ENCODE results near the gene PSKH1. TPM values are rescaled to one million over a fixed set of nuclear protein-coding genes. Genes with fewer than 3 reads are reported as not detected.

Gene PSKH1
- total and polyA plus RNA-seq, 9 of the 15 experiments (the other 6 are each of a cell fraction or from before 2014, with no cell fraction given): 0.96 to 20.9 (median 9.4) TPM

GRCh38 chr16:67936124-67936879 lies 43.2 kb downstream of the PSKH1 start, which contains the start of gene PSMB10 (continued):
- TF ChIP-seq HMGXB4 (CRISPR knock-in tag; IDR thresholded peaks at IDR 0.05) (peak; percentile 37; the same call in 1 of the 2 replicates), ZNF644 (tag; IDR thresholded peaks at IDR 0.05; ENCODE audit: low read depth) (0 out of 2 replicates have a peak, but pooled peaks have one; percentile 32)

GRCh38 chr16:67936880-67937605 lies 44.0 kb downstream of the PSKH1 start:
- peak overlapping the region; percentile 95 for H2AFZ ChIP-seq (ENCODE audit: low read depth, low read length)
- no peaks in the 10 kb centered on the region for H3K9me1 ChIP-seq (ENCODE audit: control insufficient read depth, insufficient read depth, low read length)
- H3K27me3 ChIP-seq (ENCODE audit: control insufficient read depth in 2 of 2, insufficient read depth in 2 of 2, low read length in 2 of 2): no peaks in the 10 kb centered on the region
- 0 out of 2 replicates have a peak, but pooled peaks cover 4% of the 10 kb centered on the region for H4K20me1 ChIP-seq (replicated peaks; ENCODE audit: control insufficient read depth, insufficient read depth, low read length)
- H3K79me2 ChIP-seq (ENCODE audit: control insufficient read depth, insufficient read depth, low read length): peaks cover 42% of the 10 kb centered on the region
- peak overlapping the region; percentile 90 to 98 for H3K9ac ChIP-seq (ENCODE audit: insufficient read depth in 1 of 2, low read depth in 2 of 2, low read length in 2 of 2)
- FAIRE-seq (peak; percentile 74), DNase-seq (ENCODE audit: extremely low read depth in 1 of 4, low spot score in 3 of 4) (peak in 1 of 4 experiments; percentile 65), ATAC-seq (peak; percentile 0; the same call in 2 of the 3 replicates)
- H3K27ac ChIP-seq (ENCODE audit: extremely low read depth, low read depth, low read length): peak overlapping the region; percentile 89
- WGBS (ENCODE audit: insufficient coverage, low coverage, missing lambda C conversion rate): 20% methylated on average over 4 of the region's 6 CpGs
- peak overlapping the region; percentile 85 for H3K4me3 ChIP-seq
- peaks cover 27% of the 10 kb centered on the region; the same call in 2 of the 3 replicates for H3K36me3 ChIP-seq (ENCODE audit: control insufficient read depth, insufficient read depth, low read length)
- intact Hi-C loops (cut with micrococcal nuclease): loop anchor here (5.0 to 10.0 kb wide), 2 partner anchors 105 to 412 kb away; partner anchors contain the start of gene RIPOR1
- H3K4me2 ChIP-seq (ENCODE audit: insufficient read depth, low read length): peak overlapping the region; percentile 99
- POLR2A ChIA-PET: interaction anchor here (0.6 to 1.7 kb wide), 10 partner anchors 10 to 118 kb away, joined by 3 to 6 read pairs (median 3); no protein-coding TSS in a partner anchor
- no peaks in the 10 kb centered on the region for H3K9me3 ChIP-seq (replicated peaks; ENCODE audit: control insufficient read depth, insufficient read depth, low read depth, low read length)
- BruUV-seq (replicated peaks): no TSS peak
- peaks cover 20 to 65% of the 10 kb centered on the region in 2 experiments for H3K4me1 ChIP-seq (replicated peaks in 1 of 2; ENCODE audit: control insufficient read depth in 2 of 2, insufficient read depth in 2 of 2, low read length in 2 of 2)
- CTCF ChIA-PET (ENCODE audit: low intra/inter-chr PET ratio): no interaction called here
- in situ Hi-C loops (cut with MboI): no loop called here
- peak; percentile 37 for TF ChIP-seq TAF1 (IDR thresholded peaks at IDR 0.05; ENCODE audit: control insufficient read depth, extremely low read depth, insufficient read depth, low read length, severe bottlenecking)
- no peak for TF ChIP-seq FOXA1 (IDR thresholded peaks at IDR 0.05; ENCODE audit: borderline replicate concordance)
- no peak for TF ChIP-seq HES1 (IDR thresholded peaks at IDR 0.05; ENCODE audit: low read depth)
- no peak for TF ChIP-seq ZNF583 (CRISPR knock-in tag; IDR thresholded peaks at IDR 0.05)
- TF ChIP-seq ZBTB49 (CRISPR knock-in tag; IDR thresholded peaks at IDR 0.05; ENCODE audit: borderline replicate concordance): no peak
- TF ChIP-seq ZNF263 (CRISPR knock-in tag; IDR thresholded peaks at IDR 0.05; ENCODE audit: borderline replicate concordance): 0 out of 2 replicates have a peak, but pooled peaks have one; percentile 18
- no peak for TF ChIP-seq ZNF589 (CRISPR knock-in tag; IDR thresholded peaks at IDR 0.05; ENCODE audit: low read depth)
- TF ChIP-seq ELK1 (CRISPR knock-in tag; IDR thresholded peaks at IDR 0.05): no peak
- 0 out of 2 replicates have a peak, but pooled peaks have one; percentile 11 for TF ChIP-seq ESRRA (IDR thresholded peaks at IDR 0.05; ENCODE audit: borderline replicate concordance, low read depth)
